NCI-H187 treated with DMSO at 0.1 percent for 48 hours (cell line): ENCODE measurements around the gene CACNA2D1.

Source experiments
- DNase-seq: peaks from one replicate; lab custom pipeline; 2025; lab: John Stamatoyannopoulos, UW

CACNA2D1 gene

DNA sequence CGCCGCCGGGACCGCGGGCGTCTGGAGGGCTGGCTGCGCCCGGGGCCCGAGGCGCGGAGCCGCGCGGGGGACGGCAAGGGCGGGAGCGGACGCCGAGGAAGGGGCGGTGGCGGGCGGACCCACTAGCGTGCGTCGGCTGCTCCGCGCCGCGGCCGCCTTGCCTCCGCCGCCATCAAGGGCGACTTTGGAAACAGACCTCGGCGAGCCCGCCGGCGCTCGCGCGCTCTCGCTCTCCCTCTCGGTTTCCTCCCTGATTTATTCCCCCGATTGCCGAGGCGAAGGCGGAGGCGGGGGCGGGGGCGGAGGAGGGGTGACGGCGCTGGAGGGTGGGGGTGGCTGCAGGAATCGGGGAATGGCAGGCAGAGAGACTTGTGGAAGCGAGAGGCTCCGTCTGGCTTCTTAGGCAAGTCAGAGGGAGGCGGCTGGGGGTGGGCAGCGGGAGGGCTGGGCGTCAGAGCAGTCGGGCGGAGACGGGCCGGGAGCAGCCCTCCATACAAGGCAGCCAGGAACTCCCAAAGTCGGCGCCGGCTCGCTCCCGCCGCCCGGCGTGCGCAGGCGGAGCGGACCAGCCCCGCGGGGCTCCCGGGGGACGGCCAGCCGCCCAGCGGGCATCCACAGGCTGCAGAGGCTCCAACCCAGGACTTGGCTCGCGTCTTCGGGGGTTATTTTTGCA, at the start of gene CACNA2D1:
TSS of gene CACNA2D1 (minus strand) at position 231 of the 673 bp plus-strand sequence.
- DNase-seq = peak; percentile 41

DNA sequence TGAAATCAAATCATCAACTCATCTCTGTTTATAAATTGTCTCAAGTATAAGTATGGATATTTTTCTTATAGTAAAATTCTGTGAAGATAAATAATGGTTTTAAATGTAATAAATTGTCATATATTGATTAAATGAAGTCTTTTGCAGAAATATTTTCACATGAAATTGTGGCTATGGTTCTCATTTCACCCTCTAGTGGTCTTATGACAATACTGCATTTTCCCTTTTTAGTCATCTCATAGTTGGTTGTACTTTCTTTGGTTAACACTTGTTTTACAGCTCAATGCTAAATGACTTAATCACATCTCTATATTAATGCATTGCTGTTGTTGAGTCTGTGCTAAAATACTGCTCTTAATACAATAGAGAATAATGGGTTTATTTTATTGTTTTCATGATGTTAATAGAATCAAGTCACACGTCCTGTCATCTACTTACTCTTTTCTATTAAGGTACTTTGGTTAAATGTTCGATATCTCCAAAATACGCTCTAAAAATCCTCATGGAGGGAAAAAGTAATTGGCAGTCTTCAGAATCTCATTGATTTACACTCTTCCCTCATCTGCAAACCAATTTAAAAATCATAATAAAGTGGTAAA, 38.0 kb upstream of the CACNA2D1 start:
- peak; percentile 14 for DNase-seq

DNA sequence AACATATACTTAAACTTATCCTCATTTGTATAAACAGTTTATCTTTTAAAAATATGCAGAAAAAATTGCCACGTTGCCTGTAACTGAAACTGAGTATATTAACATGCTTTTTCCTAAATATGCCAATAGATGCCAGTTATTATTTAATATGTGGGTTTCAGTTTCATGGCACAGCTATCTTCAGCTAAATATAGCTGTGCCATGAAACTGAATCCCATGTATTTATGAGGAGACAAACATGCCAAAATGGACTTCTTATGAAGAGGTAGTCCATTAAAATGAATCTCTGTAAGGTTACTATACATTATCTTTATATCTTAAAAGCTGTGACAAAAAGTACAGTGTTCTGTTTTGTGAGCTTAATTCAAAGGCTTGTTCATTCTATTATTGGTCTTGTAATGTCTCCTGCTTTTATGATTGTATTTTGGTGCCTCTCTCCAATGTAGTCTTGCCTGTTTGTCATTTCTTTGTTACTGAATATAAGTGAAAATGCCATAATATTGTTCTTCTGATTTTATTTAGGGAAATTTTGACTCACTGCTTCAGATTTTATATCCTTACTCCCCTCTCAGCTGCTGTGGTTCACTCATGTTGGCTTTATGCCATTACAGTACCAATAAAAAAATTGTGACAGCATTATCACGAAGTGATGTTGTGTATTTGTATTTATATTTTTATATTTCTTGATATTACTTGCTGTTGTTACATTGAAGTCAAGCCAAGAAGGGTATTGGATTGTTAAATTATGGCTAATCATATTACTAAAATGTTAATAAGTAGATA, 34.3 kb upstream of the CACNA2D1 start:
- no peak for DNase-seq

DNA sequence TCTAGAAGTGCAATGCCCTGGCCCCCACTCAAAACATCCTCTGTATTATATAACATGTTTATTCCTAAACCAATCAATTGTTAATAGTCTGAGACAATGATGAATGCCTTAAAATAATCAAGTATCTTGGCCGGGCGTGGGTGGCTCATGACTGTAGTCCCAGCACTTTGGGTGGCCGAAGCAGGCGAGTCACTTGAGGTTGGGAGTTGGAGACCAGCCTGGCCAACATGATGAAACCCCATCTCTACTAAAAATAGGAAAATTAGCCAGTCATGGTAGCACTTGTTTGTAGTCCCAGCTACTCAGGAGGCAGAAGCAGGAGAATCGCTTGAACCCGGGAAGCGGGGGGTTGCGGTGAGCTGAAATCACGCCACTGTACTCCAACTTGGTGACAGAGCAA, 29.4 kb upstream of the CACNA2D1 start:
- DNase-seq = no peak

DNA sequence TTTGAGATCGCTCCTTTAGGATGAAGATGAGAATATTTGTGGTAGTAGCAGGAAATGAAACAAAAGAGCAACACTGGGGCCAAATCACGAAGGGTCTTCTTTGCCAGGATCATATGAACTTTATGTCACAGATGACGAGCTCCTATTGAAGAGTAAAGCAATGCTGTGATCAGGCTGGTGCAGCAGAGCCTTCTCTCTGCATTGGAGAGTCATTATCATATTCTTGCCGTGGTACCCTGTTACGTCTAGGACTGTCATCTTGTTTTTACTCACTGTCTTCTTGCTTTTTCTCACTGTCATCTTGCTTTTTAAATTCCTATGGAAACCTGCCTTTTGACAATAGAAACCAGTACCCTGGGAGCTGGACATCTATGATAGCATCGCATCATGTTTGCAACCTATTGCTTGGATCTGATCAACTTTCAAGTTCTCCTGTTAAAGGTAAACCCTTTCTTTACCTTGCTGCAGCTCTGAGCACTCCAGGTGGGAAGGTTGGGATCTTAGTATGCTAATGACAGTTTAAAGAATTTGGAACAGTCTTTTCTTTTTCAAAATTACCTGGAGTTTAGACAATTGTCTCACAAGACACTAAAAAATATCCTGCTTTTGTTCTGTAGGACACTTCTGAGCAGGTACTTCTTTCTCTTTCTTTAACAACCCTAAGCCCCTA, 27.9 kb upstream of the CACNA2D1 start:
- no peak for DNase-seq

DNA sequence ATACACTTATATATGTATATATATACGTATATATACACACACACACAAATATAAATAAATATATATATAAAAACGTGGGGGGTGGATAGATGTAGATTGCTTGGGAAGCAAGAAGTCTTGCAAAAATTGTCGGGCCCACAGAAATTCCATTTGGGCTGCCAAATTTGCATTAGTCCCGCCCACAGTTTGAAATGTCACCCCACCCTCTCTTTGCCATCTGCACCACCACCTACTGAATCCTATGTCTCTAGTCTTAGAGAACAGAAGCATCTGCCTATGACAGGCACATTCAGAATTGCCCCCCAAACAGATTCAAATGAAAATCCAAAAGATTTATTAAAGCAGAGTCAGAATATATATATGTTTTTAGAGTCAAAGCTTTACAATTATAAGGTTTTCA, 25.6 kb upstream of the CACNA2D1 start:
- no peak for DNase-seq

DNA sequence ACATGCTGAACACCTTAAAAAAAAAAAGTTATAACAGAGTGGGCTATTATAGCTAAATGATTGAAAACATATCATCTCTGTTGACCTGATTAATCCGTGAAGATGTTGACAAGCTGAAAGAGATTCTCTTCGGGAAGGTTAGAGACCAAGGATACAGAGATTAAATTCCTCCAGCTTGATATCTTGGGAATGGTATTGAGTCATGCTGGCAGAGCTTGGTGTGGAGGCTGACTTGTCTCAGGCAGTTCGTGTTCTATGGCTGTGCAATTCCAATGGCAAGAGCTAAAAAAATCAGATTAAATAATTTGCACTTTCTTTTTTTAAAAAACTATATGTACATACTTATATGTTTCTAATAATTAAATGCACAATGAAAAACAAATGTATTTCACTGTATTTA, 24.9 kb upstream of the CACNA2D1 start:
- no peak for DNase-seq

DNA sequence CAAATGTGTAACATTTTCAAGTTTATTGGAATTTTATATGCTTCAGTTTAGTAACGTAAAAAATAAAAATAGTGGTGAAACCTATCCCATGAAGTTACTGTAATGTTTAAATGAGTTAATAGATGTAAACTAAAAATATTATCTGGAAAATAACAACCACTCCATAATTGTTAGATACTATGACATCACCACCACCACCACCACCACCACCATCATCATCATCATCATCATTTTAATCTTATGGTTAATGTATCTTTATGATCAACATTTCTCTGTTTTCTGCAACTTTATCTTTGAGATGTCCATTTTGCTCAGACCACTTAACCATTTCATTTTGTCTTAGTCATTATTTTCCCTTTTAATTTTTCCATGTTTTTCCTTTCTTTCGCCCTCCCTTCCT, 23.4 kb upstream of the CACNA2D1 start:
- no peak for DNase-seq

DNA sequence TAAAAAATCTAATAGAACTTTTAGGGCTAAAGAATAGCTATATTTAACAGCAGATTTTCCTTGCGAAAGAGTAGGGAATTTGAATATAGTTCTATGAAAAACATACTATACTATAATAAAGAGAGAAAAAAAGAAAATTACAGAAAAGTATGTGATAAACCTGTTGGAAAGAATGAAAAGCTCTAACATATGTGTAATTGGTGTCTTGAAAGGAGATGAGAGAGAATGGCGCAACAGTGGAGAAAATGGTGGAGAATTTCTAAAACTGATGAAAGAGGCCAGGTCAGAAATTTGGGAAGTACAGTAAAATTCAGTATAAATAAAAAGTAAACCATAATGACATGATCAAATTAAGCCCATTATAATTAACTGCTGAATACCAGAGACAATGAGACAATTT, 20.8 kb upstream of the CACNA2D1 start:
- DNase-seq = no peak

DNA sequence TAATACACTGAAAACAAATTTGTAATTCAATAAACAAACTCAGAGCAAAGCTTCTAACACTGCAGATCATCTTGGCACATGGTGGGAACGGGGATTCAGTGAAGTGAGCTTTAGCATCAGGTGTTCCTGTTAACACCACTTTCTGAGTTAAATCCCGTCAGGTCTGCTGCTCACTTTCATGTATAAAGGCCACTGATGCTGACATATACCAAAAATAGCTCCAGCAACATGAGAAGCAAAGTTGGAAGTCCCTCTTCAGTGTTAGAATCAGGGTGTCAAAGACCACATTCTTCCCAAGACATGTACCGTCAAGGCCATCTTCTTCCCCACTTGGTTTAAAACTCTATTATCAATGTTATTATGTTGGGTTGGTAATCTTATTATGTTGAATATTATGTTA, 11.7 kb upstream of the CACNA2D1 start:
- no peak for DNase-seq

DNA sequence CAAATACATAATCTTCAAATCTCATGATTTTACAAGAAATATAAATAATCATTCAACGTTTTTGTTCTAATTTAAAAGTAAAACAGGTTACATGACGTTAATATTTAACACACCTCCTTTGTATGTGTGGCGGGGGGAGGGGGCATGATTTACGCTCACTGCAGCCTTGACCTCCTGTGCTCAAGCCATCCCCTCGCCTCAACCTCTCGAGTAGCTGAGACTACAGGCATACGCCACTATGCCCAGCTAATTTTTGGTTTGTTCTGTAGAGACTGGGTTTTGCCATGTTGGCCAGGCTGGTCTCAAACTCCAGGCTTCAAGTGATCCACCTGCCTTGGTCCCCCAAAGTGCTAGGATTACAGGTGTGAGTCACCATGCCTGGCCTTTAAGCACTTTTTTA, 7.2 kb upstream of the CACNA2D1 start:
- DNase-seq = no peak

DNA sequence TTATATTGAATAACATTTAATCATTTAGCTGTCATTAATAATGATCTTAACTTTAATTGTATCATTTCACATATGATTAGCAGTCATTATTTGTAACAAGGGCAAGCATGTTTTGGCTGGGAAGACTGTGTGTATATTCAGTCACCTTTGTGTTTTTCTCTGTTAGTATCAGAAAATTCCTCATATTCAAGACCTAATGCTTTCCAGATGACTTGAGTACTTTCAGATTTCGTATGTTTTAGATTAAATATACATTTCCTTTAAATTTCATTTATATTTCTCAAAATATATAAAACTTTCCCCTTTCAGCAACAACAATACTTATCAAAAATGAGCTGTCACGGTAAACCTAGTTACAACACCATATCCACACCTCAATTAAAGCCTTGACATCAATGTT, 6.3 kb upstream of the CACNA2D1 start:
- no peak for DNase-seq

DNA sequence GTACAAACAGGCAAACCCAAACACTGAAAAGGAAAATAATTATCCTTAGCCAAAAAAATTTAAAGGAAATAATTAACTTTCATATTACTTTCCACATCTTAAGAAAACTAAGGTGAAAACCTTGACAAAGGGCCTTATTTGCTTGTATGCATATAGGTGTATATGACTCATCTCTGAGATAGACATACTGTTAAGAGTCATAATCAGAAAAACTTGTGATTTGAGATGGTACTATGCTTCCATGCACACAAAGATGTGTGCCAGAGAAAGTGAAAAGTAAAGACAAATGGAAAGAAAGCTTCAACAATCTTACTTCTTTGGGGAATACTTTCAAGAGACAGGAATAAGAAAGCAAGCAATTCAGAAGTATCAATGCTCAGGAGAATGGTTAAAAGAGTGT, 3.3 kb upstream of the CACNA2D1 start:
- DNase-seq = no peak

DNA sequence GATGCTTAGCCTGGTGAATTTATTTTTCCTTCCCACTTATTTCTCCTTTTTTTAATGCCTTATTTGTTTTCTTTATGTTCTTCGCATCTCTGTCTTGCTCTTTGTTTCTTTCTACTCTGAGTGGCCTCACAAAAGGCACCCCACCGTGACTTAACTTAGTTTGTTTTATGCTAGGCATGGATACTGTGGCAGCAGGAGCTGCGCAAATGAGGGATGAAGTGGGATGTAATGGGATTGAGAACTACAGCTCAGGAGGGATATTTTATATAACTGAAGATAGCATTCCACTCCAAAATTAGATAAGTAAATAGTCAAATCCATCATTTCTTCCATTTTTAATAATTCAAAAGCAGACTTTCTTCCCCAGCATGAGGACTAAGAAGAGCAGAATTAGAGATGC, 1.7 kb upstream of the CACNA2D1 start:
- DNase-seq = no peak

DNA sequence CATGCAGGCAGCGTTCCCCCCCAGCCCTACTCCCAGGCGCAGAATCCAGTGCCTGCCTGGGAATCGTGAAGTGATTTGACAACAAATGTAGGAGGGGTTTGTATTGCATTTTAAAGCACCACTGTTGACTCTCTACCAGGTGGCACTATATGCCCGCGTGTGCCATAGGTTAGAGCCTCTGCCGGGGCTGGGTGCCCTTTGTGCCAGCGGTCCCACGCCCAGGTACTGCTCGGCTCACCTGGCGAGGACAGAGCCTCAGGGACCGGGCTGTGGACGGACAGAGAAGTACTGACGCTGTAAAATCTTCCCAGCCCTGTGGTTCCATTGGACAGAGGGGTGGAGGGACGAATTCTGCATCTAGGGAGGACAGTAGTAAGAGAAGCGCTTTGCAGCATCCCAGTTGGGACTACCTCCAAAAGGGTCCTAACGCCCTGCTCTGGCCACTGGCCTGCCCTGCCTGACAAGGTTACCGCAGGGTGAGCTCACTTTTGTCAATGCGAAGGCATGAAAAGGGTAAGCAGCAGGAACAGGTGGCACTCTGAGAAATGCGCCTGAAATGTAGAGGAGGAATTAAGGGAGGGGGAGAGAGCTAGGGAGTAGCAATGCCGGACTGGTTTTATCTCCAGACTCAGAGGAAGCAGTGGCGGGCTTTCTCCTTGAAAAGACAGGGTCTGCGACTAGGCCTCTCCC, 788 bp upstream of the CACNA2D1 start:
- DNase-seq = peak; percentile 32

DNA sequence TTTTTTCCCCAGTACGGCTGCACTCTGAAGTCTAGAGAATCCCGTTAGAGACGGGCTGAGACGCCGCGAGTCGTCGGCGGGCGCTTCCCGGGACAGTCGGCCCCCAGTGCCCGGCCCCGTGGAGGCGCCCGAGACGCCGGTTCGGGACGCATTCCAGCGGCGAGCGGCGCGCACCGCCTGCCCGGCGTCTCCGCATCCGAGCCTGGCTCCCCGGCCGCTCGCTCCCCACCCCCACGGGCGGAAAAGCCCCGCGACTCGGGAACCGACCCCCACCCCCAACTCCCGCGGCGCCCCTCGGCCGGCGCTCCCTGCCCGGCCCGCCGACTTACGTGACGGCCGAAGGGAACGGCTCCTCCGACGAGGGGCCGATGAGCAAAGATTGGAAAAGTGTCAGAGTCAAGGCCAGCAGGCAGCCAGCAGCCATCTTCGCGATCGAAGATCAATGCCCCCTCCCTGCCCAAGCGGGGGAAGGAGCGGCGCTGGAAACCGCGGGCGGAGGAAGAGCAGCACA, 486 bp downstream of the CACNA2D1 start:
- no peak for DNase-seq

DNA sequence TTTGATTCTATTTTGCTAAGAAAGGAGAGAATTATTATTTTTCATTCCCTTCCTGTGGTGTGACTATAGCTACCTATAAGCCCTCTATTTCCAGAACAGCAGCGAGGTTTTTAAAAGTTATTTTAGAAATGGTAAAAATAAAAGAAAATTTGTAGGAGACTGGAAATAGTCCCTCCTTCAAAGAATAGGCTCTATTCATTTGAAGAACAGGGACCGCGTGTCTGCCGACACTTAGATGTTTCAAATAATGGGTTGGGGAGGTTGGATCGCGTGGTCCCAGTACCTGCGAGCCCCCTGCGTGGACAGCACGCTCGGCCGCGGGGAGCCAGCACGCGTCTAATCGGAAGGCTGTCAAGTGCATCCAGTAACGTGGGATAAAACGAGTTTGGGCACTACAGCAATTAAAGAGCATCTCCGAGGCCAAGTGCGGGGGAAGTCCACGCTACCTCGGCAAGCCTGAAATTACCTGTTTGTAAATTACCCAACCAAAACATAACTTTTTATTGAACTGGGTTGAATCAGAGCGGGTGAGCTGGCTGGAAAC, 1.0 kb downstream of the CACNA2D1 start:
- DNase-seq = no peak

DNA sequence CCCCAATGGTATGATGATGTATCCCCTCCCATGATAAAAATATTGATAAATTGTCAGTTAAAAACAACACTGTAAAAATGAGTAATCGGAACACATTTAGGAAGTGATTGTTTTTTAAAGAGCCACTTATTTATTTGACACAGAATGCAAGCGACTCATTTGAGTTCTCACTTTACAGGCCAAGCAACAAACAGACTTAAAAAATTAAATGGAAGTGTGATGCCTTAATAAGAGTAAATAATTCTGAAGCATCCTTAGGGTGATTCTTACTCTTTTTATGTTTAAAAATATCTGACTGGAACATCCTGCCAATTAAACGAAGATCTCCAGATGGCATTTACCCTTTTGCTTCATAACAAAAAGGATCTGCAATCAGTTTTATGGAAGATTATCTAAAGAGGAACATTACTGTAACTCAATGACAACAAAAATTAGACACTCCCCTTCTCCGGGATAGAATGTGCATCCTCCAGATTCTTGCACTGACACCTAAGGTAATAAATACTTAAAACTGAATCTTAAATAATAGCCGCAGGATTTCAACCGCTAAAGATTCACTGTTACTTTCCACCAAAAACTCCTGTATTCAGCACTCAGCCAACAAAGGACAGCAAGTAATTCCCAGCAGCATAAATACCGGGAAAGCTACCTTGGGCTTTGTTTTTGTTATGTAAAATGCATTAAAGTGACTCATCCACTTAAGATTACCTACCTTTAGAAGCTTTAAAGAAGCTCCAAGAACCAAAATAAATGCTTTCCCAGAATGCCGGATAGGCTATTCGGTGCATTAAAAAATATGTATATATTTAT, 1.7 kb downstream of the CACNA2D1 start:
- DNase-seq = no peak

DNA sequence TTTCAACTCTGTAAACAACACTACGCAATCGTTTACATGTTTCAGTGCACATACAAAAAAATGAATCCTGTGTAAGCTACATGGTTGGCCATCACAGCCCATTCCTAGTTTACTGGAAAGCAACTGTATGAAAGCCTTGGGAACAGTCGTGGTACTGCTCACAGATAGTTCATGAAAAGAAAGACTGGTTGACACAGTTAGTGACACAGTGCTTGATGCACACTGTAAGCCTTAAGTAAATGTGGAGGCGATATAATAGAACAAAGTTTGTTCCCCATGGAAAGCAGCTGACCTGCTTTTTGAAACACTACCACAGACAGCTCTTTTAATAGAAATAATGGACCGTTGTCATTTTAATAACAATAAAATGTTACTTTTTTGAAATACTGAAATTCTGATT, 5.1 kb downstream of the CACNA2D1 start:
- no peak for DNase-seq

DNA sequence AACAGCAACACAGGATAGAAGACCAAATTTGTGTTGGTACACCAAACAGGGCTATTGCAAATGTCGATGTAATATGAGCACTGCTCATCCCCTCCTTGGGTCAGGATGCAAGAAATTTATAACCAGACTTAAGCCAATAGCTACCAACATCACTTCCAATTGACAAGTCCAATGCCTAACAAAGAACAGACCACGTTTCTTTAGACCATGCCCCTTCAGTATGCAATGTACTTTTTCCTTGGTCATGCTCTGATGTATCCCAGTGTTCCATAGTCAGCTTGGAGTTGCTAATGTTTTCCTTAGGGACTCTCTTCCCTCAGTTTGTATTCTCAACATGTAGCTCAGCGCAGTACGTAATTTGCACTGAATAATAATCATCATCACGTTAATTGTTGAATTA, 7.8 kb downstream of the CACNA2D1 start:
- DNase-seq = no peak
